Measurements from ENCODE around the gene COX10.

COX10 gene

DNA sequence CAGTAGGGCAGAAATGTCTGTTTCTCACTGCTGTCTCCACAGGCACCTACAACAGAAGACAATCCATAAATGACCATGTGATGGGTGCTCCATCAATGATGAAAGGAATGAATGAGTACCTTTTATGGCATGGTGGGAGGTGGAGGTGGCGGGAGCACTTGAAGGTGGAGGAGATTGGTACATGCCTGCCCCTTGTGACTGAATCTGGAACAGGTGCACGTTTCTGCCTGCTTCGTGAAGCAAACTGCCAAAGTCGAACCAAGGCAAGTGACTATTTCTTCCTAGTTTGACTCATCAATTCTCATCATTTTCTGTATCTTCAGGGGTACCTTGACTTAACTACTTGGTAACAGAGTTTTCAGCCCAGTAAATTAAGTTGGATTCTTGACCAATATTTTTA is 141.9 kb downstream of the COX10 start:
- intact Hi-C loops (cut with DNase I; ENCODE audit: low total_unique reads), result no loop called here
- Histone ChIP-seq H3K27ac (no peak overlapping the region), H3K4me3 (no peak overlapping the region), H3K4me1 (no peaks in the 10 kb centered on the region), H3K36me3 (peaks cover 0 to 37% (median 23%) of the 10 kb centered on the region in 3 donors), H3K27me3 (no peaks in the 10 kb centered on the region), H3K9me3 (no peaks in the 10 kb centered on the region)
- no peak for DNase-seq
- no peak for TF ChIP-seq CTCF (IDR thresholded peaks at IDR 0.05)

- Histone ChIP-seq H3K4me1 (no peaks in the 10 kb centered on the region), H3K27ac (no peak overlapping the region), H3K27me3 (no peaks in the 10 kb centered on the region), H3K4me3 (no peak overlapping the region), H3K36me3 (peaks cover 0 to 32% (median 18%) of the 10 kb centered on the region in 3 donors), H3K9me3 (no peaks in the 10 kb centered on the region)
- no peak for TF ChIP-seq CTCF (IDR thresholded peaks at IDR 0.05)
- no peak for DNase-seq
- intact Hi-C loops (cut with DNase I; ENCODE audit: low total_unique reads), result no loop called here
Observed at GRCh38 chr17:14211801-14212200, 142.5 kb downstream of the COX10 start.

- no peaks in the 10 kb centered on the region for H3K4me1 ChIP-seq
- TF ChIP-seq CTCF (IDR thresholded peaks at IDR 0.05), result no peak
- intact Hi-C loops (cut with DNase I; ENCODE audit: low total_unique reads), result no loop called here
- DNase-seq, result no peak
- no peaks in the 10 kb centered on the region for H3K27me3 ChIP-seq
- no peak overlapping the region for H3K4me3 ChIP-seq
- H3K9me3 ChIP-seq, result no peaks in the 10 kb centered on the region
- H3K36me3 ChIP-seq, result peaks cover 0 to 26% (median 12%) of the 10 kb centered on the region in 3 donors
- H3K27ac ChIP-seq, result no peak overlapping the region
Observed at GRCh38 chr17:14212401-14212800, 143.1 kb downstream of the COX10 start.

DNA sequence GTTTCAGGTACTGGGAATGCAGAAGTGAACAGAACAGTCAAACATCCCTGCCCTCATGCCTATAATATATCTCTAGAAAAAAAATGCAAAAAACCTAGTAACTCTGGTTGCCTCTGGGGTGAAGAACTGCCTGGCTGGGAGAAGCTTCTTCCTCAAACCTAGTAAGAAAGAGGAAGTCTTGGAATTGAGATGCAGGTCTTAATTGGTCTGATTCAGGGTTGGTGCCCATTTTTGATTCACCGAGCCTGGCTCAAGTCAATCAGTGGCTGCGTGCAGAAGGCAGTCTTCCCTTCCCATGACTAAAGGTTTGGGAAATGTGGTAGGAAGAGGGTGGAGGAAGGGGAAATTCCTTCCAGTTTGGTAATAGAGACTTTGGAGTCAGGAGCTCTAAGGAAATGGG is 145.0 kb downstream of the COX10 start:
- no peaks in the 10 kb centered on the region for H3K9me3 ChIP-seq
- H3K4me1 ChIP-seq, result no peaks in the 10 kb centered on the region
- DNase-seq, result no peak
- TF ChIP-seq CTCF (IDR thresholded peaks at IDR 0.05), result no peak
- H3K36me3 ChIP-seq, result peaks cover 0 to 8% (median 0%) of the 10 kb centered on the region in 3 donors
- intact Hi-C loops (cut with DNase I; ENCODE audit: low total_unique reads), result no loop called here
- H3K4me3 ChIP-seq, result no peak overlapping the region
- H3K27me3 ChIP-seq, result no peaks in the 10 kb centered on the region
- H3K27ac ChIP-seq, result no peak overlapping the region

GRCh38 chr17:14222611-14223010 is 153.3 kb downstream of the COX10 start:
- DNase-seq, result no peak
- no peak for TF ChIP-seq CTCF (IDR thresholded peaks at IDR 0.05)
- intact Hi-C loops (cut with DNase I; ENCODE audit: low total_unique reads), result no loop called here
- H3K27ac ChIP-seq, result no peak overlapping the region
- H3K27me3 ChIP-seq, result no peaks in the 10 kb centered on the region
- no peaks in the 10 kb centered on the region for H3K9me3 ChIP-seq
- H3K4me1 ChIP-seq, result no peaks in the 10 kb centered on the region
- H3K4me3 ChIP-seq, result no peak overlapping the region
- no peaks in the 10 kb centered on the region for H3K36me3 ChIP-seq

Measured in tibial artery (tissue), 4 donors.